GM10847 (cell line): ENCODE measurements around the gene FBXL2.

ENCODE experiments used
- POLR2A ChIP-seq: IDR thresholded peaks from 2 replicates; pipeline ENCODE4 v1.6.1; 2011; ENCODE audit not compliant: insufficient read length; ENCODE audit errors: extremely low read depth

FBXL2 gene

GRCh38 chr3:33277193-33277882 lies at the start of gene FBXL2:
TSS of gene FBXL2 (plus strand) at chr3:33277442. CDS start at chr3:33277513, 71 bp downstream.
- no peak for TF ChIP-seq POLR2A

GRCh38 chr3:33229066-33229465 lies 48.2 kb upstream of the FBXL2 start:
- TF ChIP-seq POLR2A, result no peak

- no peak for TF ChIP-seq POLR2A
Observed at GRCh38 chr3:33229947-33230346, 47.3 kb upstream of the FBXL2 start.

GRCh38 chr3:33231756-33232465 lies 45.3 kb upstream of the FBXL2 start:
- TF ChIP-seq POLR2A, result no peak

GRCh38 chr3:33233884-33234283 lies 43.4 kb upstream of the FBXL2 start:
- TF ChIP-seq POLR2A, result no peak

GRCh38 chr3:33236005-33236404 lies 41.2 kb upstream of the FBXL2 start:
- TF ChIP-seq POLR2A, result no peak

GRCh38 chr3:33237439-33237838 lies 39.8 kb upstream of the FBXL2 start:
- TF ChIP-seq POLR2A, result no peak

GRCh38 chr3:33238923-33239322 lies 38.3 kb upstream of the FBXL2 start:
- TF ChIP-seq POLR2A, result no peak

GRCh38 chr3:33240261-33240660 lies 37.0 kb upstream of the FBXL2 start:
- no peak for TF ChIP-seq POLR2A

GRCh38 chr3:33246786-33247185 lies 30.5 kb upstream of the FBXL2 start:
- no peak for TF ChIP-seq POLR2A

GRCh38 chr3:33250712-33251111 lies 26.5 kb upstream of the FBXL2 start:
- TF ChIP-seq POLR2A, result no peak

- TF ChIP-seq POLR2A, result no peak
Observed at GRCh38 chr3:33256249-33256648, 21.0 kb upstream of the FBXL2 start.

GRCh38 chr3:33260104-33260503 lies 17.1 kb upstream of the FBXL2 start:
- no peak for TF ChIP-seq POLR2A

- no peak for TF ChIP-seq POLR2A
Observed at GRCh38 chr3:33269385-33269784, 7.9 kb upstream of the FBXL2 start.

- no peak for TF ChIP-seq POLR2A
Observed at GRCh38 chr3:33271324-33271723, 5.9 kb upstream of the FBXL2 start.

GRCh38 chr3:33273628-33274027 lies 3.6 kb upstream of the FBXL2 start:
- TF ChIP-seq POLR2A, result no peak

- no peak for TF ChIP-seq POLR2A
Observed at GRCh38 chr3:33278163-33278562, 921 bp downstream of the FBXL2 start.
